HepG2 (cell line): Measurements from ENCODE around the gene NAT9. TPM values are rescaled to one million over a fixed set of nuclear protein-coding genes. Genes with fewer than 3 reads are reported as not detected.
A peak's percentile ranks its signal among the peaks of the same experiment; 100 is the strongest.

Experiments
- CENPX ChIP-seq: sonication (generic); formaldehyde crosslinking; IDR thresholded peaks from 2 replicates; pipeline ENCODE4 v1.9.0; 2021; ENCODE audit warnings: mild to moderate bottlenecking, missing genetic modification reagents, moderate library complexity
- HHEX ChIP-seq: IDR thresholded peaks from 2 replicates; pipeline ENCODE4 v1.6.1; 2016; ENCODE audit warnings: control low read depth
- HMGXB3 ChIP-seq: sonication (generic); formaldehyde crosslinking; IDR thresholded peaks from 2 replicates; pipeline ENCODE4 v1.4.0; 2020; ENCODE audit warnings: missing genetic modification reagents, borderline replicate concordance
- HNRNPLL ChIP-seq: fragments of 200-400 bp; formaldehyde crosslinking; IDR thresholded peaks from 2 replicates; pipeline ENCODE4 v1.6.1; 2017; ENCODE audit warnings: mild to moderate bottlenecking, low read depth, low read length; ENCODE audit not compliant: poor library complexity, severe bottlenecking
- HOXA5 ChIP-seq: sonication (generic); formaldehyde crosslinking; IDR thresholded peaks from 2 replicates; pipeline ENCODE4 v1.4.0; 2020; ENCODE audit warnings: missing genetic modification reagents
- MYPOP ChIP-seq: sonication (generic); formaldehyde crosslinking; IDR thresholded peaks from 2 replicates; pipeline ENCODE4 v1.8.1; 2023; ENCODE audit warnings: mild to moderate bottlenecking, moderate library complexity, missing genetic modification reagents
- PAWR ChIP-seq: sonication (generic); formaldehyde crosslinking; IDR thresholded peaks from 2 replicates; pipeline ENCODE4 v1.4.0; 2020; ENCODE audit warnings: missing genetic modification reagents, mild to moderate bottlenecking, borderline replicate concordance
- RARA ChIP-seq: IDR thresholded peaks from 2 replicates; pipeline ENCODE4 v1.6.1; 2016; ENCODE audit warnings: missing genetic modification reagents, missing compliant biosample characterization
- RFXANK ChIP-seq: IDR thresholded peaks from 2 replicates; pipeline ENCODE4 v1.6.1; 2016
- RXRA ChIP-seq: sonication (generic); formaldehyde crosslinking; IDR thresholded peaks from 2 replicates; pipeline ENCODE4 v1.5.1; 2020; ENCODE audit warnings: missing genetic modification reagents
- SMARCE1 ChIP-seq: fragments of 450-650 bp; IDR thresholded peaks from 2 replicates; pipeline ENCODE4 v1.6.1; 2017; ENCODE audit warnings: borderline replicate concordance
- SP1 ChIP-seq, 2 experiments: fragments of 450-650 bp in 1 of 2; sonication (generic) in 1 of 2; formaldehyde crosslinking in 1 of 2; IDR thresholded peaks; 2 replicates each; pipeline versions ENCODE4 v1.4.0 to v1.6.1; 2016 to 2020; ENCODE audit warnings: missing genetic modification reagents in 1 of 2
- SYNCRIP ChIP-seq: fragments of 200-400 bp; formaldehyde crosslinking; IDR thresholded peaks from 2 replicates; pipeline ENCODE4 v1.6.1; 2018; ENCODE audit warnings: mild to moderate bottlenecking, low read depth, low read length; ENCODE audit not compliant: insufficient read depth
- ZNF292 ChIP-seq: sonication (generic); formaldehyde crosslinking; IDR thresholded peaks from 2 replicates; pipeline ENCODE4 v1.8.1; 2022; ENCODE audit warnings: mild to moderate bottlenecking, low read depth, missing genetic modification reagents, borderline replicate concordance
- ZNF605 ChIP-seq: sonication (generic); formaldehyde crosslinking; IDR thresholded peaks from 2 replicates; pipeline ENCODE4 v1.8.0; 2022; ENCODE audit warnings: mild to moderate bottlenecking, missing genetic modification reagents
- ZSCAN25 ChIP-seq: sonication (generic); formaldehyde crosslinking; IDR thresholded peaks from 2 replicates; pipeline ENCODE4 v1.8.0; 2022; ENCODE audit warnings: mild to moderate bottlenecking, missing genetic modification reagents
- polyA plus RNA-seq, 8 experiments: library from polyadenylated mRNA; depleted of rRNA in 3 of 8; stranded (reverse) in 7 of 8; unstranded in 1 of 8; fragments of >200 nt; fragmentation: Illumina TruSeq in 4 of 8; extraction: Trizol in 4 of 8; gene quantifications; 2 replicates each; pipeline versions ENCODE4 v1.2.1 to v1.2.3, GENCODE V29; 2011 to 2016; ENCODE audit warnings: low read depth in 4 of 8, missing spikeins in 1 of 8, mixed read lengths in 1 of 8; ENCODE audit not compliant: insufficient read depth in 1 of 8
- total RNA-seq, 5 experiments: library from RNA; depleted of rRNA; stranded (reverse); fragments of >200 nt; fragmentation: Illumina TruSeq; extraction: Trizol; gene quantifications; 2 replicates each; pipeline ENCODE4 v1.2.3, GENCODE V29; 2016; ENCODE audit warnings: low read depth in 1 of 5
- TF ChIP-seq, protein P1 (sequence below): sonication (generic); formaldehyde crosslinking; IDR thresholded peaks from 2 replicates; pipeline ENCODE4 v1.9.0; 2021; ENCODE audit warnings: missing genetic modification reagents, mild to moderate bottlenecking, borderline replicate concordance
- TF ChIP-seq, protein P2 (sequence below): sonication (generic); formaldehyde crosslinking; IDR thresholded peaks from 2 replicates; pipeline ENCODE4 v1.4.0; 2020; ENCODE audit warnings: missing genetic modification reagents
- TF ChIP-seq, protein P3 (sequence below): sonication (generic); formaldehyde crosslinking; IDR thresholded peaks from 2 replicates; pipeline ENCODE4 v1.5.1; 2020; ENCODE audit warnings: mild to moderate bottlenecking, missing genetic modification reagents, borderline replicate concordance

NAT9 gene
- total and polyA plus RNA-seq, 2 of the 13 experiments (the other 11 are each of a cell fraction or from before 2014, with no cell fraction given), result 39.7 to 44.2 TPM

DNA sequence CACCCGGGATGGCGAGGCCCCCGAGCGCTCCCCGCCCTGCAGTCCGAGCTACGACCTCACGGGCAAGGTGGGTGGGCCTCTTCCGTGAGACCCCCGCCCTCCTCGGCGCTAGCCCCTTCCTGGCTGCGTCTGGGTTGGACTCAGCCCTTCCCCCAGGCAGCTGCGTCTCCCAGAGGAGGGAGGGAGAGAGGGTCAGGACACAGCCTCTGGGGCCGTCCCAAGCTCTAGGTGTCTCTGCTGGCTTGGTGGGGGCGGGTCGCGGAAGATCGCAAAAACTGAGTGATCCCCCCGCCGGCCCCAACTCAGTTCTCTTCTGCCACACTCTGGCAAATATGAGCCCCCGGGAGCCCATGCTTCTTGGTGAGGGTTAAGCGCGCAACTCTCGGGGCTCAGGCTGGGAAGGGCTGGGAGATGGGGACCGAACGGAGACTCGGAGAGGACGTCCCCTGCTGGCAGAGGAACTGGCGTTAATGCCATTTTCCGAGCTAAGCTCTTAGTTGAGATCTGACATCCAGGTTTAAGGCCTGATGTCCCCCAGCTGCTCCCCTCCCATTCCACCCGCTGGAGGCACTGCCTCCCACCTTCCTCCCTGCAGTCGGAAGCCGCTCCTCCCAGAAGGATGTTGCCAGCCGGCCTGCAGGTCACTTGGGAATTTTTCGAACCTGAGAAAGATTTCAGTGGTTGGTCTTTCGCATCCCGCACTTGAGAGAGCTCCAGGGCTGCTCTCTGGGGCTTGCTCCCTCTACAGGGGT lies 38.7 kb downstream of the NAT9 start (continued):
- TF ChIP-seq HMGXB3 (CRISPR knock-in tag) (no peak), SMARCE1 (no peak), ZNF605 (peak; percentile 56; the same call in 1 of the 2 replicates), HNRNPLL (no peak), MYPOP (CRISPR knock-in tag) (no peak; the same call in 1 of the 2 replicates), SYNCRIP (no peak), CENPX (CRISPR knock-in tag) (no peak), PAWR (CRISPR knock-in tag) (no peak), SP1 (IDR thresholded peaks at IDR 0.05) (no peak), SP1 (CRISPR knock-in tag; IDR thresholded peaks at IDR 0.05) (no peak; the same call in none of the 2 replicates), RARA (CRISPR knock-in tag) (no peak), ZSCAN25 (CRISPR knock-in tag) (0 out of 2 replicates have a peak, but pooled peaks have one; percentile 10), HHEX (CRISPR knock-in tag) (peak; percentile 32; the same call in 1 of the 2 replicates), HOXA5 (CRISPR knock-in tag) (no peak), RXRA (CRISPR knock-in tag) (no peak), ZNF292 (CRISPR knock-in tag) (0 out of 2 replicates have a peak, but pooled peaks have one; percentile 14), RFXANK (no peak)
- TF ChIP-seq, protein P1, sequence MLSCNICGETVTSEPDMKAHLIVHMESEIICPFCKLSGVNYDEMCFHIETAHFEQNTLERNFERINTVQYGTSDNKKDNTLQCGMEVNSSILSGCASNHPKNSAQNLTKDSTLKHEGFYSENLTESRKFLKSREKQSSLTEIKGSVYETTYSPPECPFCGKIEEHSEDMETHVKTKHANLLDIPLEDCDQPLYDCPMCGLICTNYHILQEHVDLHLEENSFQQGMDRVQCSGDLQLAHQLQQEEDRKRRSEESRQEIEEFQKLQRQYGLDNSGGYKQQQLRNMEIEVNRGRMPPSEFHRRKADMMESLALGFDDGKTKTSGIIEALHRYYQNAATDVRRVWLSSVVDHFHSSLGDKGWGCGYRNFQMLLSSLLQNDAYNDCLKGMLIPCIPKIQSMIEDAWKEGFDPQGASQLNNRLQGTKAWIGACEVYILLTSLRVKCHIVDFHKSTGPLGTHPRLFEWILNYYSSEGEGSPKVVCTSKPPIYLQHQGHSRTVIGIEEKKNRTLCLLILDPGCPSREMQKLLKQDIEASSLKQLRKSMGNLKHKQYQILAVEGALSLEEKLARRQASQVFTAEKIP (CRISPR knock-in tag), result no peak
- TF ChIP-seq, protein P2, sequence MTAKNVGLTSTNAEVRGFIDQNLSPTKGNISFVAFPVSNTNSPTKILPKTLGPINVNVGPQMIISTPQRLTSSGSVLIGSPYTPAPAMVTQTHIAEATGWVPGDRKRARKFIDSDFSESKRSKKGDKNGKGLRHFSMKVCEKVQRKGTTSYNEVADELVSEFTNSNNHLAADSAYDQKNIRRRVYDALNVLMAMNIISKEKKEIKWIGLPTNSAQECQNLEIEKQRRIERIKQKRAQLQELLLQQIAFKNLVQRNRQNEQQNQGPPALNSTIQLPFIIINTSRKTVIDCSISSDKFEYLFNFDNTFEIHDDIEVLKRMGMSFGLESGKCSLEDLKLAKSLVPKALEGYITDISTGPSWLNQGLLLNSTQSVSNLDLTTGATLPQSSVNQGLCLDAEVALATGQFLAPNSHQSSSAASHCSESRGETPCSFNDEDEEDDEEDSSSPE (CRISPR knock-in tag), result peak; percentile 51; the same call in 1 of the 2 replicates
- TF ChIP-seq, protein P3, sequence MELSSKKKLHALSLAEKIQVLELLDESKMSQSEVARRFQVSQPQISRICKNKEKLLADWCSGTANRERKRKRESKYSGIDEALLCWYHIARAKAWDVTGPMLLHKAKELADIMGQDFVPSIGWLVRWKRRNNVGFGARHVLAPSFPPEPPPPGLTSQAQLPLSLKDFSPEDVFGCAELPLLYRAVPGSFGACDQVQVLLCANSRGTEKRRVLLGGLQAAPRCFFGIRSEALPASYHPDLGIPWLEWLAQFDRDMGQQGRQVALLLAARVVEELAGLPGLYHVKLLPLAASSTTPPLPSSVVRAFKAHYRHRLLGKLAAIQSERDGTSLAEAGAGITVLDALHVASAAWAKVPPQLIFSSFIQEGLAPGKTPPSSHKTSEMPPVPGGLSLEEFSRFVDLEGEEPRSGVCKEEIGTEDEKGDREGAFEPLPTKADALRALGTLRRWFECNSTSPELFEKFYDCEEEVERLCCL (CRISPR knock-in tag), result no peak; the same call in 1 of the 2 replicates
